Measurements from ENCODE around the gene ADAMTS17.

DNA sequence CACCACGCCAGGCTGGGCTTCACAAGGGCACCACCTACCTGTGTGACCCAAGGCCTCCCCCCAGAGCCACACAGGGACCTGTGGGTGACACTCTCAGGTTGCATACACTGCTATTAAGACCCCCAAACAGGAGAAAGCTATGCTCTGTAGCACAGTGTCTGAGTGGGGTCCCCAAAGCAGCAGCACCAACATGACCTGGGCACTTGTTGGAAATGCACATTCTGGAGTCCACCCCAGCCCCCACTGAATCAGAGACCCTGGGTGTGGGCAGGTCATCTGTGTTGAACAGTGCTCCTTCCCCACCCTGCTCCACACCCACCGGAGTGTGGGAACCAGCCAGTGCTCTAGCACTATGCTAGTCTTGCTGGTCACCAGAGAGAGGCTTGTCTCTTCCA, 76.1 kb downstream of the ADAMTS17 start:
- TF ChIP-seq POLR2A (IDR thresholded peaks at IDR 0.05; ENCODE audit: low read length) (no peak), GATA1 (IDR thresholded peaks at IDR 0.05; ENCODE audit: low read depth, low read length) (no peak)
